ENCODE measurements around the gene STK32A.

STK32A gene

DNA sequence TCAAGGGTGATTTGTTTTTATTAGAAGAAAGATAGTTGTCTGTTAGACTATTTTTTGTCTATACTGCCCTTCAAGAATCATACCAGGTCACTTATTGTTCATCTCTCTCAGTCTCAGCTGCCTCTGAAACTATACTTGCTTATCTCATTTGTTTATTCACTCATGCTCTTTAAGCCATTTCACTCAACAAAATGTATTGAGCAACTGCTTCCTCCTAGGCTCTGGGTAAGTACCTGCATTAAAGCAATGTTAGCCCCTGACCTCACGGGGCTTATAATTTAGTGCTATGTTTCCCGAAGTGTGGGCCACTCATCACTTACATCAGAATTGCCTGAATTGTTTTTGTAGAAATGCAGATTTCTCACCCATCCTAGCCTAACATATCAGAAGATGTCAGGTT is 174.2 kb downstream of the STK32A start:
- no peak for DNase-seq (ENCODE audit: low read depth in 1 of 2, low spot score in 1 of 2)
- no peak overlapping the region for H3K4me3 ChIP-seq (replicated peaks; ENCODE audit: insufficient read depth, low read length)

DNA sequence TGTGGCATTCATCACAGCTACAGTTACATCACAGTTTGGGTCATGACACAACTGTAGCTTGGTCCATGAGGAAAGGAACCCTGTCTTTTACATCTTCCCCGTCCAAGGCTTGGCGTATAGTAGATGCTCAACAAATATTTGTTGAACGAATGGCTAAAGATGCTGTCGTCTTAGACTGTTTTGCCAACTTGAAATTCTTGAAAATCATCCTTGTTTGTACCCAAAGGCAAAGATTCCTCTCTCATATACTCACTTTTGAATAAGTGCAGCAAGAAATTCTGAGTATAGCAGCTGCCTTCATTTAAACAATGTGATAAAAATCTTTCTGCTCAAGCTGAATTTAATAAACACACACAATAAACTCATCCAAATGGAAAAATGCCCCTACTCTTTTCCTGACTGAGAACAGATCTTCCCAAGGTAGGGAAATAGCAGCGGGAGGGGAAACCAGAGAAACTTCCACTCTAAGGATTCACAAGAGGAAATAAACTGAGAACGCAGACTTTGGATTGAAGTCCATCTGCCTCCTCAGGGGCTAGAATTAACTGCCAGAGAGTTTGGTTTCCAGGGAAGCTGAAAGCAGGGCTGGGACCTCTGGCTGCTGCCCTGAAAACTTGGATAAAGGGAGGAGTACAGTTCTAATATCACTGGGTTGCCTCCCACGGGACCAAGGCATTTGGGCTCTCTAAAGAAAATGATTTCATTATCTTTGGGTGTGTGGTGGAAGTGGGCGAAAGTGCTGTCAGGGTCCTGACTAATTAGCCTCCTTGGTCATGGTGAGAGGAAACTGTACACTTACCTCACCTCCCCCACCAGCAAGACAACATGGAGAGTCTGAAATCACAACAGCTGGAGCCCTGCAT is 175.9 kb downstream of the STK32A start:
- no peak overlapping the region for H3K4me3 ChIP-seq (replicated peaks; ENCODE audit: insufficient read depth, low read length)
- no peak for TF ChIP-seq POLR2AphosphoS5 (IDR thresholded peaks at IDR 0.05; ENCODE audit: low read depth)
- TF ChIP-seq GABPA (IDR thresholded peaks at IDR 0.05; ENCODE audit: low read depth) = no peak
- TF ChIP-seq SPI1 (IDR thresholded peaks at IDR 0.05; ENCODE audit: borderline replicate concordance, low read depth) = no peak
- TF ChIP-seq, protein P1, sequence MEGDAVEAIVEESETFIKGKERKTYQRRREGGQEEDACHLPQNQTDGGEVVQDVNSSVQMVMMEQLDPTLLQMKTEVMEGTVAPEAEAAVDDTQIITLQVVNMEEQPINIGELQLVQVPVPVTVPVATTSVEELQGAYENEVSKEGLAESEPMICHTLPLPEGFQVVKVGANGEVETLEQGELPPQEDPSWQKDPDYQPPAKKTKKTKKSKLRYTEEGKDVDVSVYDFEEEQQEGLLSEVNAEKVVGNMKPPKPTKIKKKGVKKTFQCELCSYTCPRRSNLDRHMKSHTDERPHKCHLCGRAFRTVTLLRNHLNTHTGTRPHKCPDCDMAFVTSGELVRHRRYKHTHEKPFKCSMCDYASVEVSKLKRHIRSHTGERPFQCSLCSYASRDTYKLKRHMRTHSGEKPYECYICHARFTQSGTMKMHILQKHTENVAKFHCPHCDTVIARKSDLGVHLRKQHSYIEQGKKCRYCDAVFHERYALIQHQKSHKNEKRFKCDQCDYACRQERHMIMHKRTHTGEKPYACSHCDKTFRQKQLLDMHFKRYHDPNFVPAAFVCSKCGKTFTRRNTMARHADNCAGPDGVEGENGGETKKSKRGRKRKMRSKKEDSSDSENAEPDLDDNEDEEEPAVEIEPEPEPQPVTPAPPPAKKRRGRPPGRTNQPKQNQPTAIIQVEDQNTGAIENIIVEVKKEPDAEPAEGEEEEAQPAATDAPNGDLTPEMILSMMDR (IDR thresholded peaks at IDR 0.05; ENCODE audit: insufficient read depth, low read length) = no peak
- TF ChIP-seq, protein P2, sequence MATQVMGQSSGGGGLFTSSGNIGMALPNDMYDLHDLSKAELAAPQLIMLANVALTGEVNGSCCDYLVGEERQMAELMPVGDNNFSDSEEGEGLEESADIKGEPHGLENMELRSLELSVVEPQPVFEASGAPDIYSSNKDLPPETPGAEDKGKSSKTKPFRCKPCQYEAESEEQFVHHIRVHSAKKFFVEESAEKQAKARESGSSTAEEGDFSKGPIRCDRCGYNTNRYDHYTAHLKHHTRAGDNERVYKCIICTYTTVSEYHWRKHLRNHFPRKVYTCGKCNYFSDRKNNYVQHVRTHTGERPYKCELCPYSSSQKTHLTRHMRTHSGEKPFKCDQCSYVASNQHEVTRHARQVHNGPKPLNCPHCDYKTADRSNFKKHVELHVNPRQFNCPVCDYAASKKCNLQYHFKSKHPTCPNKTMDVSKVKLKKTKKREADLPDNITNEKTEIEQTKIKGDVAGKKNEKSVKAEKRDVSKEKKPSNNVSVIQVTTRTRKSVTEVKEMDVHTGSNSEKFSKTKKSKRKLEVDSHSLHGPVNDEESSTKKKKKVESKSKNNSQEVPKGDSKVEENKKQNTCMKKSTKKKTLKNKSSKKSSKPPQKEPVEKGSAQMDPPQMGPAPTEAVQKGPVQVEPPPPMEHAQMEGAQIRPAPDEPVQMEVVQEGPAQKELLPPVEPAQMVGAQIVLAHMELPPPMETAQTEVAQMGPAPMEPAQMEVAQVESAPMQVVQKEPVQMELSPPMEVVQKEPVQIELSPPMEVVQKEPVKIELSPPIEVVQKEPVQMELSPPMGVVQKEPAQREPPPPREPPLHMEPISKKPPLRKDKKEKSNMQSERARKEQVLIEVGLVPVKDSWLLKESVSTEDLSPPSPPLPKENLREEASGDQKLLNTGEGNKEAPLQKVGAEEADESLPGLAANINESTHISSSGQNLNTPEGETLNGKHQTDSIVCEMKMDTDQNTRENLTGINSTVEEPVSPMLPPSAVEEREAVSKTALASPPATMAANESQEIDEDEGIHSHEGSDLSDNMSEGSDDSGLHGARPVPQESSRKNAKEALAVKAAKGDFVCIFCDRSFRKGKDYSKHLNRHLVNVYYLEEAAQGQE (IDR thresholded peaks at IDR 0.05; ENCODE audit: insufficient replicate concordance, low read depth) = no peak
- H3K27ac ChIP-seq (replicated peaks) = no peak overlapping the region
- no peak for DNase-seq (ENCODE audit: low read depth in 1 of 2, low spot score in 1 of 2)
- H3K27me3 ChIP-seq (ENCODE audit: insufficient read depth, poor library complexity, severe bottlenecking) = no peaks in the 10 kb centered on the region

More for the DNA sequence above, 174.2 kb downstream of the STK32A start:
- TF ChIP-seq GABPA (IDR thresholded peaks at IDR 0.05; ENCODE audit: low read depth) (no peak), POLR2AphosphoS5 (IDR thresholded peaks at IDR 0.05; ENCODE audit: low read depth) (no peak), SPI1 (IDR thresholded peaks at IDR 0.05; ENCODE audit: borderline replicate concordance, low read depth) (no peak)
- TF ChIP-seq, protein P1 (IDR thresholded peaks at IDR 0.05; ENCODE audit: insufficient read depth, low read length) = no peak
- TF ChIP-seq, protein P2 (IDR thresholded peaks at IDR 0.05; ENCODE audit: insufficient replicate concordance, low read depth) = no peak
- Histone ChIP-seq H3K27ac (replicated peaks) (no peak overlapping the region), H3K27me3 (ENCODE audit: insufficient read depth, poor library complexity, severe bottlenecking) (no peaks in the 10 kb centered on the region)

DNA sequence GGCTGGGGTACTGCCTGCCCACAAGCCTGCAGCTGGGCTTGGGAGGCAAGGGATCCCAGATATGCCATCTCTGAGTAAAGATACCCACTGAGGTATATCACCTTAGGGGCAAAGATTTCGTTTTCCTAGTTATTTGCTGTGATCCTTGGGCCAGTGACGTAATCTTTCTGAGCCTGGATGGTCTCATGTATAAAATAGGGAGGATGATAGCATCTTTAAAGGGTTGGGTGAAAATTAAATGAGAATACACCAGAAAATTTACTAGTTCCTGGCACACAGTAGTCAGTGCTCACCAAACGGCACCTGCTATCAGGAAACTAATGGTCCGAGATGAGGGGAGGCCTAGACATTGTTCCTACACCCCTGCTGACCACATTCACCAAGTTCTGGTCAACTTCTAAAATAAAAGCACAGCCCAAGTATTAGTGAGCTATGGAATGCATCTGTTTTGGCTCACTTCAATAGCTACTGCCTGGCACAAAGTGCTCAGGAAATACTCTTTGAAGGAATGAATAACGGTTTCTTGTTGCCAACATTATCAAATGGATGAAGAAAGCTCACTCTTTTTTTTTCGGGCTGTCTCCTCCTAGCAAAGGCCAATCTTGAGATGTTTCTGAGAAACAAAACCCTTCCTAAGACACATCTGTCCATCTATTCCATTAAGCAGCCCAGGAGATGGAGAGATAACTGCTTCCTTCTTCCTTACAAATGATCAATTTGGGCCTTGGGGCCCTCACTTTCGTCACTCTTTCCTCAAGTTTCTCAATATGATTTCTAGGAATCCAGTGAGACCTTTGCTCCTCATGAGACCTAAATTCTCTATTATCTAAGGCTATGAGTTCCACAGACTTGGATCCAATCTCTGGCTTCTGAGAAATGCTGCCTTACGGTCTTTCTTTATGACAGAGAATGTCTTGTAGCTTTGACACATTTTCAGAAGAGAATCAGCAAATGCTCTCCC is 176.8 kb downstream of the STK32A start:
- Histone ChIP-seq H3K27ac (replicated peaks) (no peak overlapping the region), H3K4me3 (replicated peaks; ENCODE audit: insufficient read depth, low read length) (no peak overlapping the region), H3K27me3 (ENCODE audit: insufficient read depth, poor library complexity, severe bottlenecking) (no peaks in the 10 kb centered on the region)
- no peak for DNase-seq (ENCODE audit: low read depth in 1 of 2, low spot score in 1 of 2)
- TF ChIP-seq, protein P2 (IDR thresholded peaks at IDR 0.05; ENCODE audit: insufficient replicate concordance, low read depth) = no peak
- no peak for TF ChIP-seq POLR2AphosphoS5 (IDR thresholded peaks at IDR 0.05; ENCODE audit: low read depth)
- TF ChIP-seq, protein P1 (IDR thresholded peaks at IDR 0.05; ENCODE audit: insufficient read depth, low read length) = no peak
- no peak for TF ChIP-seq GABPA (IDR thresholded peaks at IDR 0.05; ENCODE audit: low read depth)
- no peak for TF ChIP-seq SPI1 (IDR thresholded peaks at IDR 0.05; ENCODE audit: borderline replicate concordance, low read depth)
